ENCODE results near the gene EPS8L2.
A peak's percentile ranks its signal among the peaks of the same experiment; 100 is the strongest.

EPS8L2 gene

GRCh38 chr11:704228-704674 is 1.8 kb upstream of the EPS8L2 start:
- DNase-seq (ENCODE audit: low read depth in 3 of 3): no peak

GRCh38 chr11:704781-705645 is 1.0 kb upstream of the EPS8L2 start:
- DNase-seq (ENCODE audit: low read depth in 3 of 3): no peak

- no peak for DNase-seq (ENCODE audit: low read depth in 3 of 3)
Observed at GRCh38 chr11:706439-706956, 467 bp downstream of the EPS8L2 start.

- DNase-seq (ENCODE audit: low read depth in 3 of 3): no peak
Observed at GRCh38 chr11:706957-707816, 1.2 kb downstream of the EPS8L2 start.

- no peak for DNase-seq (ENCODE audit: low read depth in 3 of 3)
Observed at GRCh38 chr11:707817-708420, 1.9 kb downstream of the EPS8L2 start.

GRCh38 chr11:708511-708910 is 2.5 kb downstream of the EPS8L2 start:
- DNase-seq (ENCODE audit: low read depth in 3 of 3): no peak

- DNase-seq (ENCODE audit: low read depth in 3 of 3): no peak
Observed at GRCh38 chr11:709109-709997, 3.3 kb downstream of the EPS8L2 start.

- DNase-seq (ENCODE audit: low read depth in 3 of 3): no peak
Observed at GRCh38 chr11:714436-714835, 8.4 kb downstream of the EPS8L2 start.

GRCh38 chr11:719214-720016 is 13.4 kb downstream of the EPS8L2 start:
- DNase-seq (ENCODE audit: low read depth in 3 of 3): no peak

GRCh38 chr11:720017-720641 is 14.1 kb downstream of the EPS8L2 start:
- DNase-seq (ENCODE audit: low read depth in 3 of 3): no peak

GRCh38 chr11:720642-721246 is 14.7 kb downstream of the EPS8L2 start:
- DNase-seq (ENCODE audit: low read depth in 3 of 3): no peak

GRCh38 chr11:721247-721740 is 15.3 kb downstream of the EPS8L2 start:
- DNase-seq (ENCODE audit: low read depth in 3 of 3): no peak

- peak in 1 of 3 experiments; percentile 46 for DNase-seq (ENCODE audit: low read depth in 3 of 3)
Observed at GRCh38 chr11:721741-722345, 15.8 kb downstream of the EPS8L2 start.

GRCh38 chr11:722346-722811 is 16.3 kb downstream of the EPS8L2 start:
- DNase-seq (ENCODE audit: low read depth in 3 of 3): no peak

GRCh38 chr11:723120-723883 is 17.3 kb downstream of the EPS8L2 start:
- DNase-seq (ENCODE audit: low read depth in 3 of 3): no peak

GRCh38 chr11:724049-724777 is 18.2 kb downstream of the EPS8L2 start:
- DNase-seq (ENCODE audit: low read depth in 3 of 3): no peak

- no peak for DNase-seq (ENCODE audit: low read depth in 3 of 3)
Observed at GRCh38 chr11:724778-725386, 18.9 kb downstream of the EPS8L2 start.
